Measurements from ENCODE around the gene AMDHD1.
A peak's percentile ranks its signal among the peaks of the same experiment; 100 is the strongest.
"Not testable (repeated sequence)": the region's sequence is repeated elsewhere in the genome, so short reads cannot be mapped to it uniquely, and the experiment has no call there.

Gene AMDHD1

DNA sequence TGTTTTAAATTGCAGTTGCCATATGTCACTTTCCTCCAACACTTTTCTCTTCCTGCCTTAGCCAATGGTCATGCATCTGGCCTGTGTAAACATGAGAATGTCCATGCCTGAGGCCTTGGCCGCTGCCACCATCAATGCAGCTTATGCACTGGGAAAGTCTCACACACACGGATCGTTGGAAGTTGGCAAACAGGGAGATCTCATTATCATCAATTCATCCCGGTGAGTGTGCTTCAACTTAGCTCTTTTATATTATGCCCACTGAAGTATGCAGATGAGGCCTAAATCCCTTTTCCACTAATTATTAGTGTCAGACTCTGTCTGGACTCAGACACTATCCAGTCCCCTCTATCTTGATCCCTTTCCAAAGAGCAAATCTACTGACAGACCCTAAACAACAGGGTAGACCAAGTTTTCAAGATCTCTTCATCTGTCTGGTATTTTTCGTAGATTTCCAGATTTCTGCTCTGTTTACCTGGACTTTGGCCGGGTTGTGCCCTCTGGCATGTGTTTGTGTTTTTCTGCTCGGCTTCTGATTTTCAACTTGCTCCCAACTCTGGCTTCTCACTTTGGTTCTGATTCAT is 23.2 kb downstream of the AMDHD1 start:
- peak in 1 of 2 experiments; percentile 27 for DNase-seq

GRCh38 chr12:95967301-95967700 is 24.2 kb downstream of the AMDHD1 start:
- no peak for DNase-seq

DNA sequence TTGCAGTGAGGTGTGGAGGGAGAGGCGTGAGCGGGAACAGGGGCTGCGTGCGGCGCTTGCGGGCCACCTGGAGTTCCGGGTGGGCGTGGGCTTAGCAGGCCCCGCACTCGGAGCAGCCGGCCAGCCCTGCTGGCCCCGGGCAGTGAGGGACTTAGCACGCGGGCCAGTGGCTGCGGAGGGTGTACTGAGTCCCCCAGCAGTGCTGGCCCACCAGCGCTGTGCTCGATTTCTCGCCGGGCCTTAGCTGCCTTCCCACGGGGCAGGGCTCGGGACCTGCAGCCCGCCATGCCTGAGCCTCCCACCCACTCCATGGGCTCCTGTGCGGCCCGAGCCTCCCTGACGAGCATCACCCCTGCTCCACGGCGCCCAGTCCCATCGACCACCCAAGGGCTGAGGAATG is 26.0 kb downstream of the AMDHD1 start:
- DNase-seq: not testable (repeated sequence)

- no peak for DNase-seq
These were observed 27.8 kb downstream of the AMDHD1 start for GRCh38 chr12:95970905-95971304.

GRCh38 chr12:95972832-95973456 is 29.8 kb downstream of the AMDHD1 start:
- DNase-seq: peak in 1 of 2 experiments; percentile 58

- DNase-seq: no peak
These were observed 31.2 kb downstream of the AMDHD1 start for GRCh38 chr12:95974358-95974757.

GRCh38 chr12:95975491-95975890 is 32.4 kb downstream of the AMDHD1 start:
- no peak for DNase-seq

- DNase-seq: no peak
These were observed 33.3 kb downstream of the AMDHD1 start for GRCh38 chr12:95976416-95976832.

DNA sequence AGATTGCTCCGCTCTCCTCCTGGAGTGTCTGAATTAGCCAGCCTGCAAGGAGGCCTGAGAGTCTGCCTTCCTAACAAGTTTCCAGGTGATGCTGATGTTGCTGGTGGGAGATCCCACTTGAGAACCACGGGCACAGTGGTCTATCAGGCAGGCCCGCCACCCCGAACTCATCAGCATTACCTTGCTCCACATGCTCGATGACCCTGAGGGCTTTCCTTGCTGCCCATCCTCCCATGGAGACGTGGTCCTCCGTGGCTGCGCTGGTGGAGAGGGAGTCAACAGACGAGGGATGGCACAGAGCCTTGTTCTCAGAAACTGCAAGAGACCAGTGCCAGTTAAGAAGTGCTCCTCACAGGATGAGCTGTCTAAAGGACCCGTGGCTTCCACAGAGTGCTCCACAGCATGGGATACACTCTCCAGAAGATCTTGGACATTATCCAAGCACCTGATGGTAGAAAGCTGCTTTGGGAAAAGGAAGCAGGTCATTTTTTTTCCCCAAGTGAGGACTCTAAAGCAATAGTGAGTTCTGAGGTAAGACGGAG is 34.7 kb downstream of the AMDHD1 start:
- DNase-seq: no peak

- no peak for DNase-seq
These were observed 35.2 kb downstream of the AMDHD1 start for GRCh38 chr12:95978351-95978750.

GRCh38 chr12:95978774-95979173 is 35.6 kb downstream of the AMDHD1 start:
- DNase-seq: no peak

GRCh38 chr12:95980437-95980836 is 37.3 kb downstream of the AMDHD1 start:
- DNase-seq: no peak

DNA sequence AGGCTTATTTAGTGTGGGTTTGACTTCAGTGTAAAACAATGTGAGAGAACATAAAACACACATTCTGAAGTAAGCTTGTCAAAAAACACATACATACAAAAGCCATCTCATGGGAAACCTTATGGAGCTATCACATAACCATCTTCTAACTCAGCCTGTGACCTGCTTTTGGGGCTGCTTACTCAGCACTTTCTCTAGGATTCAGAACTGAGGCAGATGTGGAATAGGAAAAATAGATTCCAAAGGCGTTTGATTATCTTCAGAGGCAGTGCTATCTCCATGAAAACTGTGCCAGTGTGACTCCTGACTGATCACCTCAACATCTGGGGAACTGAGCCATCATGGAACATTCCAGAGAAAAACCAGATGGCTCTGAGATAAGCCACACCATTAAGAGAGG is 39.5 kb downstream of the AMDHD1 start:
- DNase-seq: no peak

DNA sequence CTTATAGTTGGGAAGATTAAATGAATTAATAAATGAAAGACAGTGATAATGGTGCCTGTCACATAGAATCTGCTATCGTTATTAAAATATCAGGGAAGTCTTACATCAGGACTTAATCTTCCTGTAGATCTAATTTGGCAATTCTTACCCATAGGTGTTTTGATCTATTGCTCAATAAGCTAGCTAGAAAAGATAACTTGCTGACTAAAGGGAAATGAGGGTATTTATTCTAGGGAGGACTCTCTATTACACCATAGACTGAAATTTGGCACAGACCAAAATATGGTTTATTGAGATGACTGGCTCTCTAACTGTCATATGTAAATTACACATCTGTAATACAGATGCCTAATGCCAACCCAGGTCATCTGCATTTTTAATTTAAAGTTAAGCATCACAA is 41.6 kb downstream of the AMDHD1 start:
- DNase-seq: no peak

- DNase-seq: no peak
These were observed 43.8 kb downstream of the AMDHD1 start for GRCh38 chr12:95986635-95987570.

DNA sequence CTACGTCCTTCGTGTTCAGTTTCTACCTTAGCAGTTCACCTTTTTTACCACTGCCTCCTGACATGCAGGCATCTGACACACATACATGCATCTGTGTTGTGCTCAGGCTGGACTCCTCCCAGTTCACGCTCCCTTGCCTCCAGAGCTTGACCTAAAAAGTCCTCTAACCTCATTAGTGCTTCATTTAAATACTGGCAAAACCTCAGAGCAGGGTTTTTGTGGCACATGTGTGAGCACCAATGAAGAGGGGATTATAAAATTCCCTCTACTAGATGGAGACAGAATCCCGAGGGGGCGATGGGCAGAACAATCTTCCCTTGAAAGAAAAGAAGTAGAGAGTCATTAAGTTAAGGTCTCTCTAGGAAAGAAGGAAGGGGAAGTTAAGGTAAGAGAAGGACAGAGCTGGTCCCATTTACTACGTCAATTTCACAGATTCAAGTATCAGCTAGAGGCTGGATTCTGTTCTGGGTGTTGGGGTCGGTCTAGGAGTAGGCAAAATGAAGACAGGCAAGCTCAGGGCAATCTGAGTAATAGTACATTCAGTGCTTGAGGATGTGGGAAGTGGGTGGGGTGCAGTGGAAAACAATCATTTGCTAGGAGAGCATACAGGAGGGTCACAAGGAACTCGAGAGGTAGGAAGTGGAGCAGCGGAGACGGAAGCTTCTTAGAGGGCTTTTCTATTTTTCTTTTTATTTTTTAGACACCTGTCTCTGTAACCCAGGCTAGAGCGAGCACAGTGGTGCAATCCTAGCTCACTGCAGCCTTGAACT is 45.6 kb downstream of the AMDHD1 start:
- DNase-seq: no peak

- no peak for DNase-seq
These were observed 46.5 kb downstream of the AMDHD1 start for GRCh38 chr12:95989504-95990123.

GRCh38 chr12:95990136-95990535 is 47.0 kb downstream of the AMDHD1 start:
- DNase-seq: no peak

- DNase-seq: no peak
These were observed 50.8 kb downstream of the AMDHD1 start for GRCh38 chr12:95993907-95994306.

DNA sequence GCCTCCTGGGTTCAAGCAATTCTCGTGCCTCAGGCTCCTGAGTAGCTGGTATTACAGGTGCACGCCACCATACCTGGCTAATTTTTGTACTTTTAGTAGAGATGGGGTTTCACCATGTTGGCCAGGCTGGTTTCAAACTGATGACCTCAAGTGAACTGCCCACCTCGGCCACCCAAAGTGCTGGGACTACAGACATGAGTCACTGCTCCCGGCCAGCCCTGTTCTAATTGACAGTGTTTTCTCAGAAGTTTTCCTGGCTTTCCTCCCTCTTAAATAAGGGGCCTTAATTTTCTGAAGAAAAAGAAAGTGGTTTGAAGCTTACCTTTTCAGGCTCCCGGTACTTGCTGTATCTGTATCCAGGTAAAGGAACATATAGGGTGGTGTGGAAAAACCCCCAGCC is 51.3 kb downstream of the AMDHD1 start:
- no peak for DNase-seq

GRCh38 chr12:95995238-95996031 is 52.3 kb downstream of the AMDHD1 start:
- DNase-seq: no peak

Measured in NCI-H524 (cell line).